Immature natural killer cell (primary cell): ENCODE results near the gene MARCHF10. TPM values are rescaled to one million over a fixed set of nuclear protein-coding genes. Genes with fewer than 3 reads are reported as not detected.
"Not testable (repeated sequence)": the region's sequence is repeated elsewhere in the genome, so short reads cannot be mapped to it uniquely, and the experiment has no call there.

Experiments used
- DNase-seq, 3 donors: peaks; one replicate each; pipeline ENCODE4 v3.0.0; 2022; ENCODE audit warnings: mixed read lengths in 1 of 3
- H3K27ac Mint-ChIP-seq, 6 donors: one replicate each; pipeline ENCODE4 v1.8.0; 2020; ENCODE audit warnings: mixed read lengths in 6 of 6, mild to moderate bottlenecking in 5 of 6, inconsistent platforms in 4 of 6, moderate library complexity in 3 of 6
- H3K27me3 Mint-ChIP-seq, 3 donors: one replicate each; pipeline ENCODE4 v1.8.0; 2020 to 2021; ENCODE audit warnings: low read depth in 3 of 3, mild to moderate bottlenecking in 3 of 3, mixed read lengths in 3 of 3, moderate library complexity in 3 of 3, inconsistent platforms in 1 of 3
- H3K36me3 Mint-ChIP-seq, 3 donors: one replicate each; pipeline ENCODE4 v1.8.0; 2020; ENCODE audit warnings: mixed read lengths in 3 of 3, inconsistent platforms in 2 of 3, mild to moderate bottlenecking in 2 of 3
- H3K4me1 Mint-ChIP-seq, 2 donors: one replicate each; pipeline ENCODE4 v1.8.0; 2020; ENCODE audit warnings: inconsistent platforms in 2 of 2, mild to moderate bottlenecking in 2 of 2, mixed read lengths in 2 of 2, moderate library complexity in 1 of 2
- H3K4me3 Mint-ChIP-seq, 5 donors: one replicate each; pipeline ENCODE4 v1.8.0; 2020; ENCODE audit warnings: mild to moderate bottlenecking in 5 of 5, mixed read lengths in 5 of 5, inconsistent platforms in 3 of 5, moderate library complexity in 3 of 5
- H3K9me3 Mint-ChIP-seq, 6 donors: one replicate each; pipeline ENCODE4 v1.8.0; 2020; ENCODE audit warnings: mild to moderate bottlenecking in 6 of 6, mixed read lengths in 6 of 6, inconsistent platforms in 4 of 6, moderate library complexity in 3 of 6
- polyA plus RNA-seq, 3 donors: library from polyadenylated mRNA; unstranded; fragments of 300-500 nt; fragmentation: Illumina TruSeq; gene quantifications; one replicate each; pipeline ENCODE4 v1.2.3, GENCODE V29; 2021

The MARCHF10 gene
- polyA plus RNA-seq, 3 donors from 2014 or later = 1.8 to 2.1 (median 2.0) TPM

DNA sequence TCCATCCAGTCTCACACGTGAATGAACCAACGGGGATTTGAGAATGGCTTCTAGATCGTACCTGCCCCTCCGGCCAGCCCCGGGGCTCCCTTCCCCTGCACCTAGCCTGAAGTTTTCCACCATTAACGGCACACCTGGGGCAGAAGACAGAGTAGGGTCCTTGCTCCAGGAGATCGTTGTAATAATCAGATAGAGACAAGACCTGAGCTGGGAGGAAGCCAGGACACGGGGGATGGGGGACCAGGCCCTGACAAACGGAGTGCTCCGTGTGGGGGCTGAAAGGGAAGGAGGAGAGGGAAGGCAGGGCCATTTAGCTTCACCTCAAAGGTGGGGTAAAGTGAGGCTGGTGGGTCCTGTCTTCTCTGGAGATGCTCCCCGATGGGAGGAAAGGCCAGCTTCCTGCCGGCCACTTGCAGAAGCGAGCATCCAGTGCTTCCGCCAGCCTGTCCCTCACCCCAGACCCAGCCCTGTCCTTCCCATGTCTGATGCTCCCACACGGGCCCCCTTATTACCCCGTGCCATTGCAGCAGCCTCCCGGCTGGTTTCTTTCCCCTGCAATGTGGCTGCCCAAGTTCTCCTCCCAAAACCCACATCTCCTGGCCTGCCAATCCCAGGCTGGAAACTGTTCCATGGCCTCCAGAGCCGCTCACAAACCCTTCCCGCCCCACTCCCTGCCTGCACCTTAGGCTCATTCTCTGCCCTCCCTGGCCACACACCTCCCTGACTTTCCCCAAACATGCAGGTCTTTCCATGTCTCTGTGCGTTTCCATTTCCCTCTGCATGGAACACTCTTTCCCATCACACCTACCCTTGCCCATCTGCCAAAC lies 101.3 kb downstream of the MARCHF10 start:
- no peak for DNase-seq
- Mint-ChIP-seq H3K27me3 (peaks cover 0 to 2% (median 1%) of the 10 kb centered on the region in 3 donors), H3K9me3 (no peaks in the 10 kb centered on the region), H3K36me3 (no peaks in the 10 kb centered on the region), H3K4me3 (peak overlapping the region in 1 of 5 donors; percentile 14), H3K4me1 (peaks cover 11 to 14% of the 10 kb centered on the region in 2 donors), H3K27ac (peak overlapping the region in 2 of 6 donors; percentile 3 to 62)

DNA sequence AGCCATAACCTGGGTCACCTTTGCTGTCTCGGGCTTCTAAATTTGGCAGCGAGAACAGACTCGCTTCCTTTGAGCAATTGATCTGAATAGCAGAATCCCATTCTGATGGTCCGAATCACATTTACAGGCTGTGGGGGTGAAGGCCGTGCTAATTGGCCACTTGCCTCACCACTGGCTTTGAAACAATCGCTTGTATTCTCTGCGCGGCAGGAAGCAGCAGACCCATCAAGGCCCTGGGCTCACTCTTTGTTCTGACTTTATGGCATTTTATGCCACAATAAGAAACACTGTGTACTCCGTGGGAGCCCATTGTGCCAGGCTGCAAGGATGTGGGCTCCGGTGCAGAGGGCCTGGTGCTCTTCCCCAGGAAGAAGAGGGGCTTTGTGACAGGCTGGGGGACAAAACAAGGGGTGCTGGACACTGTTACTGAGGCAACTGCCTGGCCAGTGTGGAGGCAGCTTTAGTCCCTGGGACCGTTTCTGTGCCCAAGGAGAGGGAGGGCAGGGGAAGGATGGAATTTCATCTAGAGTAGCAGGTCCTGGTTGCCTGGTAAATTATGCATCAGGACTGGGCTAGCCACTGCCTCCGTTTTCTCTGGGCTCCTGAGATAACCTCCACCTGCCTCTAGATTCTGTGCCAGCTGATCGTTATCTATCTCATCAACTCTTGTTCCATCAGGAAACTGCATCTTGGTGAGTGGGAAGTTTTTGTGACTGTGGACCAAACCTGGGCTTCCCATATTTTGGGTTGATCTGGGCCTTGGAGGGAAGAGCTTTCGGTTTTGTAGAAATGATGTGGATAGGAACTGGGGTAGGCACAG lies 102.1 kb downstream of the MARCHF10 start:
- no peak for DNase-seq
- peak overlapping the region in 5 of 6 donors; percentile 3 to 84 (median 53) for H3K27ac Mint-ChIP-seq
- peaks cover 0 to 2% (median 1%) of the 10 kb centered on the region in 3 donors for H3K27me3 Mint-ChIP-seq
- peaks cover 11 to 14% of the 10 kb centered on the region in 2 donors for H3K4me1 Mint-ChIP-seq
- peak overlapping the region; percentile 27 to 87 (median 74) for H3K4me3 Mint-ChIP-seq
- H3K9me3 Mint-ChIP-seq = no peaks in the 10 kb centered on the region
- no peaks in the 10 kb centered on the region for H3K36me3 Mint-ChIP-seq

GRCh38 chr17:62705156-62705777 lies 102.8 kb downstream of the MARCHF10 start:
- Mint-ChIP-seq H3K36me3 (no peaks in the 10 kb centered on the region), H3K4me3 (peak overlapping the region; percentile 61 to 87 (median 80)), H3K9me3 (no peaks in the 10 kb centered on the region), H3K27me3 (peaks cover 0 to 3% (median 1%) of the 10 kb centered on the region in 3 donors), H3K4me1 (peaks cover 11 to 14% of the 10 kb centered on the region in 2 donors), H3K27ac (peak overlapping the region in 5 of 6 donors; percentile 12 to 82 (median 54))
- DNase-seq = no peak

- Mint-ChIP-seq H3K27me3 (peaks cover 0 to 3% (median 1%) of the 10 kb centered on the region in 3 donors), H3K36me3 (no peaks in the 10 kb centered on the region), H3K27ac (peak overlapping the region in 4 of 6 donors; percentile 20 to 82 (median 58)), H3K4me1 (peaks cover 11 to 14% of the 10 kb centered on the region in 2 donors), H3K4me3 (peak overlapping the region; percentile 74 to 87 (median 80)), H3K9me3 (no peaks in the 10 kb centered on the region)
- DNase-seq = no peak
These were observed 103.6 kb downstream of the MARCHF10 start for GRCh38 chr17:62704381-62704971.

DNA sequence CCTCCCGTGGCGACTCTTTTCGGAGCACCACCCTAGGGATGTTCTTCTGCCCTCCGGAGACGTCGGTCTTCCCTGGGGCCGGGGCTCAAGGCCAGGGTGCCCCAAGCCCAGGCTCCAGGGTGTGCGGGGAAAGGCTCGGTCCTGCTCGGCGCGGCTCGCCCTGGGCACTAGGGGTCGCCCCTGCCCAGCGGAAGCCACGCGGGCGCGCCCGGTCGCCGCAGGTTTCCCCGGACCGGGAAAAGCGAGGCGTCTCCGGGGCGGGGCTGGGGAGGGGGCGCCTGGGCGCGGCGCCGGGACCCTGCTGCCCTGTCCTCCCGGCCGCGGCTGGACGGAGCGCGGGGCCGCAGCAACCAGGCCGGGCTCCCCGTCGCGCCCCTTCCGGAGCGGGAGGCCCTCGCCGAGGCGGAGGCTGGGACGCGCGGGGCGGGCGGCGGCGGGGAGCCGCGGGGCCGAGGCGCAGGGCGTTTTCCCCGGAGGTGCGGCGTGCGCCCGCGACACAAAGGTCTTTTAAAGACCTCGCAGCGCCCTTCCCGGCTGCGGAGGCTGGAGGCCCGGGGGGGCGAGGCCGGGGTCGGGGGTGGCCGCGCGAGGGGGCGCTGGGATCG lies 104.2 kb downstream of the MARCHF10 start:
- peak; percentile 73 to 79 (median 76) for DNase-seq
- peak overlapping the region; percentile 41 to 87 (median 54) for H3K4me3 Mint-ChIP-seq
- H3K9me3 Mint-ChIP-seq = no peaks in the 10 kb centered on the region
- H3K27ac Mint-ChIP-seq = no peak overlapping the region
- H3K36me3 Mint-ChIP-seq = no peaks in the 10 kb centered on the region
- H3K27me3 Mint-ChIP-seq = peaks cover 1 to 3% (median 2%) of the 10 kb centered on the region in 3 donors
- peaks cover 11 to 14% of the 10 kb centered on the region in 2 donors for H3K4me1 Mint-ChIP-seq

DNA sequence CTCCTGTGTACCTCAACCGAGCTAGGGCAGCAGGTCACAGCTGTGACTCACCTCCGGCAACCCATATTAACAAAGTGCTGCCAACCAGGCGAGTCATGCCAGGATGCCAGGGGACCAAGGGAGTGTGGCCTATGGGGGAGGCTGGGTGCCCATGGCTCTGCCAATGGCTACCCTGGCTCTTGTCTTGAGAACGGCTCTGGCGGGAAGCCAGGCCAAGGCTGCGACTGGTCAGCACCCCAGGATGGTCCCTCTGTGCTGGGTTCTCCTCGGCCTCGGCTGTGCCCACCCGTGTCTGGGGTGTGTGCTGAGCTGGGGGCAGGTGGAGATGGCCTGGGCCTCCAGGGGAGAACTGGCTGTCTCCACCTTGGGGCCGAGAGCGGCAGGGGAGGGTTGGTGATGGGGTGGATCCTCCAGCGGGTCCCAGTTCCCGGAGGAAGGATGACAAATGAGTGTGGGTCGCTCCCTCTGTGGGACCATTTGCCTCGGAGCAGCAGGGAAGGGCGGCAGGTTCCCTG lies 104.8 kb downstream of the MARCHF10 start:
- Mint-ChIP-seq H3K4me1 (peaks cover 11 to 14% of the 10 kb centered on the region in 2 donors), H3K9me3 (no peaks in the 10 kb centered on the region), H3K27me3 (peaks cover 1 to 3% (median 2%) of the 10 kb centered on the region in 3 donors), H3K27ac (peak overlapping the region in 1 of 6 donors; percentile 22), H3K4me3 (peak overlapping the region in 4 of 5 donors; percentile 41 to 55 (median 54)), H3K36me3 (no peaks in the 10 kb centered on the region)
- no peak for DNase-seq

GRCh38 chr17:62702746-62703260 lies 105.3 kb downstream of the MARCHF10 start:
- Mint-ChIP-seq H3K27me3 (peaks cover 1 to 3% (median 2%) of the 10 kb centered on the region in 3 donors), H3K36me3 (no peaks in the 10 kb centered on the region), H3K4me3 (peak overlapping the region in 3 of 5 donors; percentile 18 to 54 (median 33)), H3K9me3 (no peaks in the 10 kb centered on the region), H3K4me1 (peaks cover 11 to 14% of the 10 kb centered on the region in 2 donors), H3K27ac (peak overlapping the region in 1 of 6 donors; percentile 22)
- DNase-seq = no peak

GRCh38 chr17:62701706-62702085 lies 106.4 kb downstream of the MARCHF10 start:
- peaks cover 0 to 3% (median 2%) of the 10 kb centered on the region in 3 donors for H3K27me3 Mint-ChIP-seq
- no peak overlapping the region for H3K27ac Mint-ChIP-seq
- peak overlapping the region in 3 of 5 donors; percentile 7 to 45 (median 29) for H3K4me3 Mint-ChIP-seq
- H3K9me3 Mint-ChIP-seq = no peaks in the 10 kb centered on the region
- H3K4me1 Mint-ChIP-seq = peaks cover 11 to 14% of the 10 kb centered on the region in 2 donors
- DNase-seq = no peak
- no peaks in the 10 kb centered on the region for H3K36me3 Mint-ChIP-seq

DNA sequence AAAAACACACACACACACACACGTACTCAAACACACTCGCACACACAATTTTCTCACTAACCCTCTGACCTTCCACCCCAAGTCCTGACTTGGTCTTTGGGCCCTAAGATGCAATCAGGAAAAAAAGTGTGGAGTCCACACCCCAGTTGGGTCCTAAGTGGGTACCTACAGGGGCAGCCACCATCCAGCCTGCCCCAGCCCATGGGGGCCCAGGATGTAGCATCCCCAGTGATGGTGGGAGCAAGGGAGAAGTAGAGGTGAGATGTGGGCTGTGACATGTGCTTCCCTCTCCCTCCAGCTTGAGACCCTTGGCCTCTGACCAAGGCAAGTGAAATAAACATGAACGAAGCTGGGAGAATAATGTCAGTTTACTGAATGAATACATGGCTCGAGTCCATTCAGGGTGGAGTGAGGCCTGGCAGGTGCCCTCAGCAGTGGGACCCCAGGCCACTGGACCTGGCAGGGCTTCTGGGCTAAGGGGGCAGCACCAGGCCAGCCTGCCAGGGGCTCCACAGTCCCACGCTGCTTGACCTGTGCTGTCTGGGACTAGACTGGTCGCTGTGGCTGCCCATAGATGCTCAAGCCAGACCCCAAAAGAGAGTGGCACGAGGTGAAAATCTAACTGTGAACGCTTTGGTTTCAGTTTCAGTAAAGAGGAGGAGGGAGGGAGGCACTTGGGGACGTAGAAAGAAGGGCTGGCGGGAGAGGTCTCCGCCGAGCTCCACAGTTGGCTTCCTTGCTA lies 107.0 kb downstream of the MARCHF10 start:
- Mint-ChIP-seq H3K27ac (no peak overlapping the region), H3K4me3 (peak overlapping the region in 1 of 5 donors; percentile 29), H3K36me3 (no peaks in the 10 kb centered on the region)

GRCh38 chr17:62698459-62698858 lies 109.7 kb downstream of the MARCHF10 start:
- H3K27ac Mint-ChIP-seq, H3K36me3 Mint-ChIP-seq, H3K27me3 Mint-ChIP-seq, H3K4me1 Mint-ChIP-seq, H3K4me3 Mint-ChIP-seq, H3K9me3 Mint-ChIP-seq, DNase-seq: not testable (repeated sequence)

More for the DNA sequence above, 107.0 kb downstream of the MARCHF10 start:
- Mint-ChIP-seq H3K4me1 (peaks cover 11 to 14% of the 10 kb centered on the region in 2 donors), H3K27me3 (peaks cover 0 to 3% (median 2%) of the 10 kb centered on the region in 3 donors), H3K9me3 (no peaks in the 10 kb centered on the region)
- DNase-seq = no peak

DNA sequence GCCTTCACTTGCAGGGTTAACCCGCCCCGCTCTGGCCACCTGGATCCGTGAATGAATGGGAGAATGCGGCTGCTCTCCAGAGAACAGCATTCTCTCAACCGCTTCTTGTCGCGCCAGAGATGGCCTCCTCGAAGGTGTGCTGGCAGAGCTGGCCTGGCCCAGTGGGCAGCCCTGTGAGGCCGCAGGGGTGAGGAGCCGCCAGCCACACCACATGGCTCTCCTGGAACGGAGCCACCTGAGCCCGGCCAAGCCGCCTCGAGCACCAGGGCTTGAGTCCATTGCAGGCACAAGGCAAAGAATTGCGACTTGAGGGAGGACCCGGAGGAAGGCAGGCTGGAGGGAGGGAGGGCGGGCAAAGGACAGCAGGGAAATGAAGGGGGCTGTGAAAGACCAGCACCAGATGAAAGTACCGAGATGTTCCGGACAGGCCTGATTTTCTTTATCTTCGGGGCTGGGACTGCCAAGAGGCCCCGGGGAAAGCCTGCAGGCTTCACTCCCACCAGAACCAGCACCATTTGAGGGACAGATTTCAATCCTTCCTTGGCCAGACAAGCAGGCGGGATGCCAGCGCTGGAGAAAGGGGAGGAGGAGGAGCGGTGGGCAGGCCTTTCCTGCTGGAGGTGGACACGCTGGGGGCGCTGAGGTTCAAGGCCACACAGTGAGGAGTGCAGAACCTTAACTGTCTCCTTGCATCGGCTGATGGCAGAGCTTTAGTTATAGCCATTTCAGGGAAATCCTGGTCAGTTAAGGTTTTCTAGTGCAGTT lies 111.2 kb downstream of the MARCHF10 start:
- DNase-seq = no peak
- H3K4me3 Mint-ChIP-seq = no peak overlapping the region
- no peak overlapping the region for H3K27ac Mint-ChIP-seq
- no peaks in the 10 kb centered on the region for H3K36me3 Mint-ChIP-seq
- no peaks in the 10 kb centered on the region for H3K4me1 Mint-ChIP-seq
- peaks cover 0 to 3% (median 2%) of the 10 kb centered on the region in 3 donors for H3K27me3 Mint-ChIP-seq
- no peaks in the 10 kb centered on the region for H3K9me3 Mint-ChIP-seq
